Prostate gland (tissue), 2 donors: Measurements from ENCODE around the gene RADIL. TPM values are rescaled to one million over a fixed set of nuclear protein-coding genes. Genes with fewer than 3 reads are reported as not detected.

Experiments used
- DNase-seq: peaks from one replicate; pipeline ENCODE4 v3.0.0-alpha.2; 2019; ENCODE audit warnings: low spot score
- H3K27ac ChIP-seq, 2 donors: fragments of 200-600 bp; sonication (generic); 2 replicates each; pipeline ENCODE4 v1.5.1; 2017 to 2019
- H3K27me3 ChIP-seq: fragments of 200-600 bp; sonication (generic); replicated peaks from 2 replicates; pipeline ENCODE4 v1.5.1; 2019; ENCODE audit not compliant: insufficient read depth
- H3K36me3 ChIP-seq, 2 donors: fragments of 200-600 bp; sonication (generic); 1 replicate in 1 of 2; 2 replicates in 1 of 2; pipeline versions ENCODE4 v1.5.1 to v1.8.1; 2017 to 2019
- H3K4me1 ChIP-seq: fragments of 200-600 bp; sonication (generic); replicated peaks from 2 replicates; pipeline ENCODE4 v1.5.1; 2019
- H3K4me3 ChIP-seq, 2 donors: fragments of 200-600 bp; sonication (generic); 2 replicates each; pipeline ENCODE4 v1.5.1; 2017 to 2019
- H3K9me3 ChIP-seq: fragments of 200-600 bp; sonication (generic); 2 replicates; pipeline ENCODE4 v1.5.1; 2017
- POLR2A ChIP-seq: fragments of 450-650 bp; IDR thresholded peaks from one replicate; pipeline ENCODE4 v1.6.1; 2016; ENCODE audit warnings: antibody characterized with exemption, mild to moderate bottlenecking
- POLR2AphosphoS5 ChIP-seq: sonication (generic); formaldehyde crosslinking; IDR thresholded peaks from one replicate; pipeline ENCODE4 v1.6.1; 2017; ENCODE audit warnings: antibody characterized with exemption
- WGBS: methylation state at CpG from one replicate; pipeline ENCODE4 v1.1.5; 2018; 5-methylcytosine and 5-hydroxymethylcytosine counted together
- intact Hi-C: fragments of 100-400 bp; cut with DNase I; formaldehyde crosslinking; loops from one replicate; pipeline ENCODE4 v1.14.2; 2022
- total RNA-seq, 2 donors: library from RNA; depleted of rRNA; stranded (reverse); fragments of >200 nt; gene quantifications; one replicate each; pipeline ENCODE4 v1.1.0, GENCODE V29; 2016
- TF ChIP-seq, protein P1 (sequence below), 4 experiments: fragments of 200-600 bp in 2 of 4; fragments of 450-650 bp in 2 of 4; sonication (generic) in 2 of 4; IDR thresholded peaks; 1 replicate in 3 of 4; 2 replicates in 1 of 4; pipeline ENCODE4 v1.5.1; 2016 to 2019; ENCODE audit warnings: antibody characterized with exemption in 4 of 4, mild to moderate bottlenecking in 2 of 4, moderate library complexity in 2 of 4

Gene RADIL
- total RNA-seq, 2 donors from 2014 or later: 1.8 to 12.0 TPM

DNA sequence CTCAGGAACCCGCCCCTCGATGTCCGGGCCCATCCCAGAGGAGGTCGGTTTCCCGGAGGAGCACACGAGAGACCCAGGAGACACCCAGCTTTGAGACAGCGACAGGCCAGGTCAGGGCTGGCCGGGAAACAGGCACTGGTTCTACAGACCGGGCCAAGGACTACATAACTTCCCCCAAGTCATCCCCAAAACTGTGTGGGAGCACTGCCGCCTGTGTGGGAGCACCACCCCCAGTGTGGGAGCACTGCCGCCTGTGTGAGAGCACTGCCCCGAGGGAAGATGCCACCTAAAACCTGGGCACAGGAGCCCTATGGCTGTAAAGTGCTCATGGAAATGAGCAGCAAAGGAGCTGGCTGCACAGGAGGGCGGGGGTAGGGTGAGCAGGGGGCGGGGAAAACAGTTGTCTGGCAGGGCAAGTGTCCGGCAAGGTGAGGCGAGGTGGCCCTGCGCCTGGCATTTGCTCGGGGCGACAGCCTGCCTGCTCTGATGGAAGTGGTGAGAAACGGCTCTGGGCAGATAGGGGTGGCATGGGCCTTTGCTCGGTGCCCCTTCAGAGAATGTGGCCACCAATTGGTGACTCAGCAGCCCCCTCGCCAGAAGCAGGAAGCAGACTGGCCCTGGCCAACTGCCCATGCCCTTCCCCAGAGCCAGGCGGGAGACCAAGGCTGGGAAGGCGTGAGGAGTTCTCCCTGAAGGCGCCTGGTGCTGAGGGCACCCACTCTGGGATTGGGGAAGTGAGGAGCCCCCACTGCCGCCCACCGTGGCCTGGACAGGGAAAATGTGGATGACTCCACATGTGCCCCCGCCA, 47.9 kb downstream of the RADIL start:
- no peaks in the 10 kb centered on the region for H3K4me1 ChIP-seq
- intact Hi-C loops: loop anchor here (10.0 kb wide), 1 partner anchor 49 kb away; the partner anchor contains the start of gene RADIL
- H3K36me3 ChIP-seq: no peaks in the 10 kb centered on the region
- no peak for DNase-seq
- H3K27me3 ChIP-seq: no peaks in the 10 kb centered on the region
- H3K9me3 ChIP-seq: no peaks in the 10 kb centered on the region
- H3K4me3 ChIP-seq: no peak overlapping the region
- WGBS: 91% methylated on average over 28 of the region's 28 CpGs
- H3K27ac ChIP-seq: no peak overlapping the region
- no peak for TF ChIP-seq POLR2AphosphoS5
- TF ChIP-seq POLR2A: no peak
- TF ChIP-seq, protein P1, sequence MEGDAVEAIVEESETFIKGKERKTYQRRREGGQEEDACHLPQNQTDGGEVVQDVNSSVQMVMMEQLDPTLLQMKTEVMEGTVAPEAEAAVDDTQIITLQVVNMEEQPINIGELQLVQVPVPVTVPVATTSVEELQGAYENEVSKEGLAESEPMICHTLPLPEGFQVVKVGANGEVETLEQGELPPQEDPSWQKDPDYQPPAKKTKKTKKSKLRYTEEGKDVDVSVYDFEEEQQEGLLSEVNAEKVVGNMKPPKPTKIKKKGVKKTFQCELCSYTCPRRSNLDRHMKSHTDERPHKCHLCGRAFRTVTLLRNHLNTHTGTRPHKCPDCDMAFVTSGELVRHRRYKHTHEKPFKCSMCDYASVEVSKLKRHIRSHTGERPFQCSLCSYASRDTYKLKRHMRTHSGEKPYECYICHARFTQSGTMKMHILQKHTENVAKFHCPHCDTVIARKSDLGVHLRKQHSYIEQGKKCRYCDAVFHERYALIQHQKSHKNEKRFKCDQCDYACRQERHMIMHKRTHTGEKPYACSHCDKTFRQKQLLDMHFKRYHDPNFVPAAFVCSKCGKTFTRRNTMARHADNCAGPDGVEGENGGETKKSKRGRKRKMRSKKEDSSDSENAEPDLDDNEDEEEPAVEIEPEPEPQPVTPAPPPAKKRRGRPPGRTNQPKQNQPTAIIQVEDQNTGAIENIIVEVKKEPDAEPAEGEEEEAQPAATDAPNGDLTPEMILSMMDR (IDR thresholded peaks at IDR 0.05): no peak

DNA sequence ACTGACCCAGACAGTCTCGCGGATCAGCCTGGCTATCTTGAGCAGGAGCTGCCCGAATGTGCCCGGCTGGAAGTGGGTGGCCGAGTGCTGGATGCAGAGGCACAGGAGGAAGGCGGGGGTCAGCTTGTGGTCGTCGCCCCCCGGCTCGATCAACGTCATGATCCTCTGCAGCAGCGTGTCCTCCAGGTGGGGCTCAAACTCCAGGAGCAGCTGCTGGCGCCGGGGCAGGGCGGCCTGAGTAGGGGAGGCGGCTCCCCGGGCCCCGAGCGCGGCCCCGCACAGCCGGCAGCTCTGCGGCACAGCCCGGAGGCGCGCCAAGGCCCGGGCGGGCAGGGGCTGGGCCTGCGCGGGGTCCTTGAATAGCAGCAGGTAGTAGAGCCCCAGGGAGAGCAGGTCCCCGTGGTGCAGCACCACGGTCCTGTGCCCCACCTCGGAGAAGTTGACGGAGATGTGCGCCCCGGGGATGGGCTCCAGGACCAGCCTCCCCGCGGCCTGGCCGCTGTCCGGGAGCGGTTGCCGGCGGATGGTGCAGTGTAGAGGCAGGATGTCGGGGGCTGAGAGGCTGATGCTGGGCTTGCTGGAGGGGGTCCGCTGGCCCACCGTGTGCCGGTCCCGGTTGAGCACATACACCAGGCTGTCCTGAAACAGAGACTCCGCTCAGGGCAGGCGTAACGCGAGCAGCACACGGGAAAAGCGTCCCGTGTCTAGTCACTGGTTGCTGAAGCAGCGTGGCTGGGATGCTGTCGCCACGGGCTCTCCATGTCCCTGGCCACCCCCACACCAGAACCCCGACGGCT, 48.7 kb downstream of the RADIL start:
- Histone ChIP-seq H3K36me3 (no peaks in the 10 kb centered on the region), H3K4me3 (no peak overlapping the region), H3K9me3 (no peaks in the 10 kb centered on the region), H3K4me1 (no peaks in the 10 kb centered on the region), H3K27ac (no peak overlapping the region), H3K27me3 (no peaks in the 10 kb centered on the region)
- intact Hi-C loops: loop anchor here (10.0 kb wide), 1 partner anchor 50 kb away; the partner anchor contains the start of gene RADIL
- DNase-seq: no peak
- 94% methylated on average over 51 of the region's 60 CpGs for WGBS
- no peak for TF ChIP-seq POLR2AphosphoS5
- TF ChIP-seq, protein P1 (IDR thresholded peaks at IDR 0.05): no peak
- no peak for TF ChIP-seq POLR2A

DNA sequence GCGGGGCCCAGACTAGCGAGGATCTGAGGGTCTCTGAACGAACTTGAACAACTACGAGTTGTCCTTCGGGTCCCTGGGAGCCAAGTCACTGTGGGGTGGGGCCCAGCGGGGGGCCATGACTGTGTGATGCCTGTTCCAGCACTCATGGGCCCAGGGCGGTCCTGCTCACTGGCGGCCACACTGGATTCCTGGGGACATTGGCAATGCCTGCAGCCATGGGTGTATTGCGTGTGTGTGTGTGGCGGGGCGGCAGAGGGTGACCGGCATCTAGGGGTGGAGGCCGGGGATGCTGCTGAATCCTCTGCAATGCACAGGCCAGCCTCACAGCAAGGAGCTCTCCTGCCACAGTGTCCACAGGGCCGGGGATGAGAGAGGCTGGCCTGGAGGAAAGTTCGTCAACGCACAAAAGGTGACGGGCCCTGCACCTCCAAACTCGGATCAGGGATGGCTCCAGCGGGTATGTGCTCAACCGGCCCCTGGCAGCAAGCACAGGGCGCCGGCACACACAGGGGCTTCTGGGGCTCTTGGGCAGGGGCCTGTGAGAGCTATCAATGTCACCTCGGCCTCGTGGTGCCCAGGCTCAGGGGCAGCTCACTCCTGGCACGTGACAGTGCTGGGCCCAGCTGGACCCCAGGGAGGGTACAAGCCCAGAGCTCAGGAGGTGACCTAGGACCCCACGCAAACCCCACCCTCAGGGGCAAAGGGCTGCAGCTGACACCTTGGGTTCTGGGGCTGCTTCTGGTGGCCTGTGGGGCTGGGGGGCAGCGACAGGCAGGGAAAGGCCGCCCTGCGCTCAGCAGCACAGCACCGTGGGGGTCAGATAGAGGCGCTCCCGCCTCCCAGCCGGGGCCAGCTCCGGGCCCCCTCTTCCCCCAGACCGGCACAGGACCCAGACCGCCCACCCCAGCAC, 49.6 kb downstream of the RADIL start:
- Histone ChIP-seq H3K27me3 (no peaks in the 10 kb centered on the region), H3K36me3 (no peaks in the 10 kb centered on the region), H3K27ac (no peak overlapping the region), H3K9me3 (no peaks in the 10 kb centered on the region), H3K4me3 (no peak overlapping the region), H3K4me1 (no peaks in the 10 kb centered on the region)
- DNase-seq: no peak
- no peak for TF ChIP-seq POLR2A
- TF ChIP-seq, protein P1 (IDR thresholded peaks at IDR 0.05): no peak
- no peak for TF ChIP-seq POLR2AphosphoS5
- 94% methylated on average over 36 of the region's 36 CpGs for WGBS
- intact Hi-C loops: loop anchor here (10.0 kb wide), 1 partner anchor 51 kb away; the partner anchor contains the start of gene RADIL

- DNase-seq: no peak
- WGBS: 88% methylated on average over 17 of the region's 17 CpGs
- no peak for TF ChIP-seq POLR2AphosphoS5
- H3K27me3 ChIP-seq: no peaks in the 10 kb centered on the region
- intact Hi-C loops: loop anchor here (10.0 kb wide), 1 partner anchor 52 kb away; the partner anchor contains the start of gene RADIL
- H3K27ac ChIP-seq: no peak overlapping the region
- H3K36me3 ChIP-seq: no peaks in the 10 kb centered on the region
- no peaks in the 10 kb centered on the region for H3K9me3 ChIP-seq
- H3K4me3 ChIP-seq: no peak overlapping the region
- H3K4me1 ChIP-seq: no peaks in the 10 kb centered on the region
Measured at GRCh38 chr7:4833176-4833575, 50.3 kb downstream of the RADIL start.
